GM12878 (cell line): ENCODE results near the gene ABR. TPM values are rescaled to one million over a fixed set of nuclear protein-coding genes. Genes with fewer than 3 reads are reported as not detected.

Experiments
- ASH2L ChIP-seq: fragments of 300-600, 200-600 bp; sonication (generic); IDR thresholded peaks from 2 replicates; pipeline ENCODE4 v1.6.1; 2017; ENCODE audit warnings: low read depth, mild to moderate bottlenecking, borderline replicate concordance
- BCL11A ChIP-seq: IDR thresholded peaks from 2 replicates; pipeline ENCODE4 v1.6.1; 2011; ENCODE audit warnings: low read depth, low read length
- BRCA1 ChIP-seq: IDR thresholded peaks from 2 replicates; pipeline ENCODE4 v1.6.1; 2011; ENCODE audit warnings: low read depth, low read length, improper control_type of control experiment
- CBFB ChIP-seq: IDR thresholded peaks from 2 replicates; pipeline ENCODE4 v1.6.1; 2016; ENCODE audit warnings: antibody characterized with exemption, low read depth
- HDGF ChIP-seq: fragments of 450-650 bp; IDR thresholded peaks from 2 replicates; pipeline ENCODE4 v1.6.1; 2016; ENCODE audit warnings: antibody characterized with exemption
- IKZF1 ChIP-seq: fragments of 450-650 bp; conservative IDR thresholded peaks from 2 replicates; pipeline ENCODE4 v1.6.1; 2017; ENCODE audit warnings: antibody characterized with exemption, mild to moderate bottlenecking
- MEF2B ChIP-seq: fragments of 450-650 bp; IDR thresholded peaks from 2 replicates; pipeline ENCODE4 v1.6.1; 2018; ENCODE audit warnings: mild to moderate bottlenecking, moderate library complexity; ENCODE audit not compliant: partially characterized antibody, poor library complexity, severe bottlenecking
- MTA2 ChIP-seq: fragments of 450-650 bp; IDR thresholded peaks from 2 replicates; pipeline ENCODE4 v1.6.1; 2016; ENCODE audit warnings: low read depth, mild to moderate bottlenecking, moderate library complexity
- MYC ChIP-seq: IDR thresholded peaks from 2 replicates; pipeline ENCODE4 v1.6.1; 2011; ENCODE audit warnings: mild to moderate bottlenecking, low read length, moderate library complexity, inconsistent platforms; ENCODE audit not compliant: insufficient read depth, insufficient replicate concordance, insufficient read length, severe bottlenecking
- NR2F1 ChIP-seq: fragments of 450-650 bp; conservative IDR thresholded peaks from 2 replicates; pipeline ENCODE4 v1.6.1; 2017; ENCODE audit warnings: mild to moderate bottlenecking
- NRF1 ChIP-seq: conservative IDR thresholded peaks from 2 replicates; pipeline ENCODE4 v1.6.1; 2011; ENCODE audit warnings: mild to moderate bottlenecking, low read depth, low read length, improper control_type of control experiment
- PML ChIP-seq: IDR thresholded peaks from 2 replicates; pipeline ENCODE4 v1.6.1; 2012; ENCODE audit warnings: low read length, inconsistent platforms
- POLR2A ChIP-seq: IDR thresholded peaks from 2 replicates; pipeline ENCODE4 v1.6.1; 2011; ENCODE audit warnings: low read depth, mild to moderate bottlenecking, low read length
- POLR2AphosphoS5 ChIP-seq: IDR thresholded peaks from 2 replicates; pipeline ENCODE4 v1.6.1; 2011; ENCODE audit warnings: mild to moderate bottlenecking, low read length, inconsistent platforms
- RB1 ChIP-seq: fragments of 450-650 bp; formaldehyde crosslinking; IDR thresholded peaks from 2 replicates; pipeline ENCODE4 v1.6.1; 2017; ENCODE audit warnings: mild to moderate bottlenecking, borderline replicate concordance
- RBBP5 ChIP-seq: fragments of 200-600 bp; sonication (generic); conservative IDR thresholded peaks from 2 replicates; pipeline ENCODE4 v1.6.1; 2016
- RCOR1 ChIP-seq: conservative IDR thresholded peaks from 2 replicates; pipeline ENCODE4 v1.6.1; 2012; ENCODE audit warnings: low read depth, low read length, improper control_type of control experiment
- SMARCA5 ChIP-seq: fragments of 450-650 bp; IDR thresholded peaks from 2 replicates; pipeline ENCODE4 v1.6.1; 2017; ENCODE audit warnings: mild to moderate bottlenecking
- YY1 ChIP-seq: IDR thresholded peaks from 2 replicates; pipeline ENCODE4 v1.6.1; 2011; ENCODE audit warnings: low read depth, mild to moderate bottlenecking, low read length
- polyA plus RNA-seq, 11 experiments: library from polyadenylated mRNA; depleted of rRNA in 4 of 11; unstranded in 6 of 11; stranded (reverse) in 5 of 11; fragments of >200 nt; fragmentation: Nextera tagmentation in 4 of 11; fragmentation: Illumina TruSeq in 1 of 11; extraction: Ambion mirVana in 4 of 11; extraction: Trizol in 1 of 11; gene quantifications; 1 replicate in 1 of 11; 2 replicates in 10 of 11; pipeline versions ENCODE4 v1.2.1 to v1.2.3, GENCODE V29; 2011 to 2016; ENCODE audit warnings: inconsistent platforms in 2 of 11, missing spikeins in 2 of 11, low read depth in 1 of 11
- total RNA-seq, 4 experiments: library from RNA; depleted of rRNA in 3 of 4; stranded (reverse); fragments of >200 nt in 3 of 4; fragmentation: Illumina TruSeq in 1 of 4; extraction: Trizol in 1 of 4; gene quantifications; 2 replicates each; pipeline versions ENCODE4 v1.2.1 to v1.2.3, GENCODE V29; 2013 to 2021
- TF ChIP-seq, protein P1 (sequence below): IDR thresholded peaks from 2 replicates; pipeline ENCODE4 v1.6.1; 2011; ENCODE audit warnings: borderline replicate concordance, low read depth, mild to moderate bottlenecking, moderate library complexity, low read length; ENCODE audit not compliant: insufficient read depth, poor library complexity, severe bottlenecking
- TF ChIP-seq, protein P2 (sequence below): fragments of 450-650 bp; IDR thresholded peaks from 2 replicates; pipeline ENCODE4 v1.6.1; 2017; ENCODE audit warnings: low read depth, mild to moderate bottlenecking, moderate library complexity
- TF ChIP-seq, protein P3 (sequence below): IDR thresholded peaks from 2 replicates; pipeline ENCODE4 v1.6.1; 2011; ENCODE audit warnings: mild to moderate bottlenecking, low read depth, low read length, moderate library complexity; ENCODE audit not compliant: insufficient replicate concordance
- TF ChIP-seq, protein P4 (sequence below): fragments of 450-650 bp; IDR thresholded peaks from 2 replicates; pipeline ENCODE4 v1.6.1; 2018; ENCODE audit warnings: borderline replicate concordance, mild to moderate bottlenecking; ENCODE audit not compliant: partially characterized antibody
- TF ChIP-seq, protein P5 (sequence below): fragments of 450-650 bp; IDR thresholded peaks from 2 replicates; pipeline ENCODE4 v1.6.1; 2014; ENCODE audit warnings: mild to moderate bottlenecking

The ABR gene
- total and polyA plus RNA-seq, 10 of the 15 experiments (the other 5 are each of a cell fraction or from before 2014, with no cell fraction given), result 1.4 to 112 (median 30.0) TPM

DNA sequence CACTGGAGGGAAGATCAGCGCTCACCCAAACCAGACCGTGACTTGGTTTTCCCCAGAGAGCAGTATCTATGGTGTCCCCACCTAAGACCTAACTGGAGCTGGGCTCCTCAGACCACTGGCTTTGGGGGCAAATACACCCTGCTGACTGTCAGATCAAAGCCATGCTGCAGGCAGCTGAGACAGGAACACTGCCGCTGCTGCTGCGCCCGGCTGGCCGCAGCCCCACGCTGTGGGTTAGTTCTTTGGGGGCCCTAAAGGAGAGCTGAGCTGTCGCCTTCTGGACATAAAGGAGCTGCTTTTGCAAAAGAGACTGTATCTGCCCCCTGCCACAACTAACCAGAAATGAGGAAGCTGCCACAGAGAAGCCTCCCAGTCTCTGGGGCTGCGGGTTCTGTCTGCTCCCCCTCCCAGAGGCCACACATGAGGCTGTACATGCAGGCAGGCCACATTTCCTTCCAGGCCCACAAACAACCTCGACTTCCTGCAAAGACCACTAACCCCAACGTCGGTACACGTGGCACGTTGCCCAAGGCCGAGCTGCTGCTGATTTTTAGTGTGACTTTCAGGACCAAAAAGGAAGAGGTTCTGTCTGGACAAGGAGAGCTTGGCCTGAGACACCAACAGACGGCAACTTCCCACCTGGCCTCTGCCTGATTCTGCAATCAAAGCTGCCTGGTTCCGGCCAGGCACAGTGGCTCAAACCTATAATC is 18.2 kb upstream of the ABR start (continued):
- no peak for TF ChIP-seq NRF1
- TF ChIP-seq PML, result no peak
- peak; percentile 56 for TF ChIP-seq MTA2
- no peak for TF ChIP-seq RCOR1
- TF ChIP-seq SMARCA5, result peak; percentile 65; the same call in 1 of the 2 replicates
- TF ChIP-seq RBBP5, result peak; percentile 83; the same call in 1 of the 2 replicates
- TF ChIP-seq POLR2AphosphoS5, result peak; percentile 70
- TF ChIP-seq POLR2A, result peak; percentile 57; the same call in 1 of the 2 replicates
- peak; percentile 55 for TF ChIP-seq MYC
- no peak for TF ChIP-seq RB1
- TF ChIP-seq, protein P1, sequence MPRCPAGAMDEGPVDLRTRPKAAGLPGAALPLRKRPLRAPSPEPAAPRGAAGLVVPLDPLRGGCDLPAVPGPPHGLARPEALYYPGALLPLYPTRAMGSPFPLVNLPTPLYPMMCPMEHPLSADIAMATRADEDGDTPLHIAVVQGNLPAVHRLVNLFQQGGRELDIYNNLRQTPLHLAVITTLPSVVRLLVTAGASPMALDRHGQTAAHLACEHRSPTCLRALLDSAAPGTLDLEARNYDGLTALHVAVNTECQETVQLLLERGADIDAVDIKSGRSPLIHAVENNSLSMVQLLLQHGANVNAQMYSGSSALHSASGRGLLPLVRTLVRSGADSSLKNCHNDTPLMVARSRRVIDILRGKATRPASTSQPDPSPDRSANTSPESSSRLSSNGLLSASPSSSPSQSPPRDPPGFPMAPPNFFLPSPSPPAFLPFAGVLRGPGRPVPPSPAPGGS, result peak; percentile 26
- 0 out of 2 replicates have a peak, but pooled peaks have one; percentile 44 for TF ChIP-seq BCL11A
- TF ChIP-seq, protein P2, sequence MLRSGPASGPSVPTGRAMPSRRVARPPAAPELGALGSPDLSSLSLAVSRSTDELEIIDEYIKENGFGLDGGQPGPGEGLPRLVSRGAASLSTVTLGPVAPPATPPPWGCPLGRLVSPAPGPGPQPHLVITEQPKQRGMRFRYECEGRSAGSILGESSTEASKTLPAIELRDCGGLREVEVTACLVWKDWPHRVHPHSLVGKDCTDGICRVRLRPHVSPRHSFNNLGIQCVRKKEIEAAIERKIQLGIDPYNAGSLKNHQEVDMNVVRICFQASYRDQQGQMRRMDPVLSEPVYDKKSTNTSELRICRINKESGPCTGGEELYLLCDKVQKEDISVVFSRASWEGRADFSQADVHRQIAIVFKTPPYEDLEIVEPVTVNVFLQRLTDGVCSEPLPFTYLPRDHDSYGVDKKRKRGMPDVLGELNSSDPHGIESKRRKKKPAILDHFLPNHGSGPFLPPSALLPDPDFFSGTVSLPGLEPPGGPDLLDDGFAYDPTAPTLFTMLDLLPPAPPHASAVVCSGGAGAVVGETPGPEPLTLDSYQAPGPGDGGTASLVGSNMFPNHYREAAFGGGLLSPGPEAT, result peak; percentile 73
- TF ChIP-seq MEF2B, result peak; percentile 64
- peak; percentile 70; the same call in 1 of the 2 replicates for TF ChIP-seq CBFB
- TF ChIP-seq, protein P3, sequence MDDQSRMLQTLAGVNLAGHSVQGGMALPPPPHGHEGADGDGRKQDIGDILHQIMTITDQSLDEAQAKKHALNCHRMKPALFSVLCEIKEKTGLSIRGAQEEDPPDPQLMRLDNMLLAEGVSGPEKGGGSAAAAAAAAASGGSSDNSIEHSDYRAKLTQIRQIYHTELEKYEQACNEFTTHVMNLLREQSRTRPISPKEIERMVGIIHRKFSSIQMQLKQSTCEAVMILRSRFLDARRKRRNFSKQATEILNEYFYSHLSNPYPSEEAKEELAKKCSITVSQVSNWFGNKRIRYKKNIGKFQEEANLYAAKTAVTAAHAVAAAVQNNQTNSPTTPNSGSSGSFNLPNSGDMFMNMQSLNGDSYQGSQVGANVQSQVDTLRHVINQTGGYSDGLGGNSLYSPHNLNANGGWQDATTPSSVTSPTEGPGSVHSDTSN, result no peak
- peak; percentile 44; the same call in 1 of the 2 replicates for TF ChIP-seq YY1
- peak; percentile 92 for TF ChIP-seq IKZF1
- TF ChIP-seq, protein P4, sequence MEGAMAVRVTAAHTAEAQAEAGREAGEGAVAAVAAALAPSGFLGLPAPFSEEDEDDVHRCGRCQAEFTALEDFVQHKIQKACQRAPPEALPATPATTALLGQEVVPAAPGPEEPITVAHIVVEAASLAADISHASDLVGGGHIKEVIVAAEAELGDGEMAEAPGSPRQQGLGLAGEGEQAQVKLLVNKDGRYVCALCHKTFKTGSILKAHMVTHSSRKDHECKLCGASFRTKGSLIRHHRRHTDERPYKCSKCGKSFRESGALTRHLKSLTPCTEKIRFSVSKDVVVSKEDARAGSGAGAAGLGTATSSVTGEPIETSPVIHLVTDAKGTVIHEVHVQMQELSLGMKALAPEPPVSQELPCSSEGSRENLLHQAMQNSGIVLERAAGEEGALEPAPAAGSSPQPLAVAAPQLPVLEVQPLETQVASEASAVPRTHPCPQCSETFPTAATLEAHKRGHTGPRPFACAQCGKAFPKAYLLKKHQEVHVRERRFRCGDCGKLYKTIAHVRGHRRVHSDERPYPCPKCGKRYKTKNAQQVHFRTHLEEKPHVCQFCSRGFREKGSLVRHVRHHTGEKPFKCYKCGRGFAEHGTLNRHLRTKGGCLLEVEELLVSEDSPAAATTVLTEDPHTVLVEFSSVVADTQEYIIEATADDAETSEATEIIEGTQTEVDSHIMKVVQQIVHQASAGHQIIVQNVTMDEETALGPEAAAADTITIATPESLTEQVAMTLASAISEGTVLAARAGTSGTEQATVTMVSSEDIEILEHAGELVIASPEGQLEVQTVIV, result peak; percentile 11
- TF ChIP-seq HDGF, result 0 out of 2 replicates have a peak, but pooled peaks have one; percentile 41
- TF ChIP-seq NR2F1, result peak; percentile 49
- peak; percentile 84; the same call in 1 of the 2 replicates for TF ChIP-seq ASH2L
- TF ChIP-seq, protein P5, sequence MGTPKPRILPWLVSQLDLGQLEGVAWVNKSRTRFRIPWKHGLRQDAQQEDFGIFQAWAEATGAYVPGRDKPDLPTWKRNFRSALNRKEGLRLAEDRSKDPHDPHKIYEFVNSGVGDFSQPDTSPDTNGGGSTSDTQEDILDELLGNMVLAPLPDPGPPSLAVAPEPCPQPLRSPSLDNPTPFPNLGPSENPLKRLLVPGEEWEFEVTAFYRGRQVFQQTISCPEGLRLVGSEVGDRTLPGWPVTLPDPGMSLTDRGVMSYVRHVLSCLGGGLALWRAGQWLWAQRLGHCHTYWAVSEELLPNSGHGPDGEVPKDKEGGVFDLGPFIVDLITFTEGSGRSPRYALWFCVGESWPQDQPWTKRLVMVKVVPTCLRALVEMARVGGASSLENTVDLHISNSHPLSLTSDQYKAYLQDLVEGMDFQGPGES, result no peak
- no peak for TF ChIP-seq BRCA1
